Mesenchymal stem cell (in vitro differentiated cells and primary cell): ENCODE data around the gene MMP24.
A peak's percentile ranks its signal among the peaks of the same experiment; 100 is the strongest.
"Not testable (repeated sequence)": the region's sequence is repeated elsewhere in the genome, so short reads cannot be mapped to it uniquely, and the experiment has no call there.

Experiments used
- DNase-seq: peaks from one replicate; pipeline ENCODE4 v3.0.0-alpha.2; 2013
- H2AFZ ChIP-seq: one replicate; pipeline ENCODE4 v1.6.1; 2013; ENCODE audit warnings: low read depth, mild to moderate bottlenecking, control low read depth, inconsistent platforms, low read length, moderate library complexity
- H2AK5ac ChIP-seq: 2 replicates; pipeline ENCODE4 v1.6.1; 2013; ENCODE audit warnings: low read length, moderate library complexity, mild to moderate bottlenecking, inconsistent platforms; ENCODE audit not compliant: severe bottlenecking
- H2BK120ac ChIP-seq: one replicate; pipeline ENCODE4 v1.6.1; 2013; ENCODE audit warnings: low read depth, mild to moderate bottlenecking, inconsistent platforms, low read length, moderate library complexity
- H2BK12ac ChIP-seq, 2 experiments: one replicate each; pipeline ENCODE4 v1.6.1; 2013; ENCODE audit warnings: inconsistent platforms in 2 of 2, low read length in 2 of 2, mild to moderate bottlenecking in 2 of 2, moderate library complexity in 2 of 2, control low read depth in 1 of 2
- H2BK15ac ChIP-seq: one replicate; pipeline ENCODE4 v1.6.1; 2013; ENCODE audit warnings: mild to moderate bottlenecking, low read depth, inconsistent platforms; ENCODE audit not compliant: poor library complexity, severe bottlenecking
- H2BK5ac ChIP-seq: 2 replicates; pipeline ENCODE4 v1.6.1; 2013; ENCODE audit warnings: low read depth, mild to moderate bottlenecking, low read length, control low read depth, inconsistent platforms; ENCODE audit not compliant: poor library complexity, severe bottlenecking
- H3K14ac ChIP-seq, 2 experiments: one replicate each; pipeline ENCODE4 v1.6.1; 2013; ENCODE audit warnings: inconsistent platforms in 2 of 2, low read length in 2 of 2, control low read depth in 1 of 2, mild to moderate bottlenecking in 1 of 2, moderate library complexity in 1 of 2
- H3K18ac ChIP-seq, 2 experiments: one replicate each; pipeline ENCODE4 v1.6.1; 2013; ENCODE audit warnings: inconsistent platforms in 2 of 2, low read length in 2 of 2, control low read depth in 1 of 2, low read depth in 1 of 2, mild to moderate bottlenecking in 1 of 2
- H3K23ac ChIP-seq, 2 experiments: one replicate each; pipeline ENCODE4 v1.6.1; 2013; ENCODE audit warnings: inconsistent platforms in 2 of 2, low read length in 2 of 2, mild to moderate bottlenecking in 2 of 2, moderate library complexity in 2 of 2, control low read depth in 1 of 2
- H3K27ac ChIP-seq: 2 replicates; pipeline ENCODE4 v1.5.1; 2013; ENCODE audit warnings: mild to moderate bottlenecking, moderate library complexity, low read length, control low read depth, inconsistent platforms; ENCODE audit not compliant: poor library complexity, severe bottlenecking
- H3K27me3 ChIP-seq, 2 experiments: 2 replicates each; pipeline versions ENCODE4 v1.6.1 to v1.7.0; 2013; ENCODE audit warnings: low read length in 2 of 2, mild to moderate bottlenecking in 2 of 2, moderate library complexity in 2 of 2, control low read depth in 1 of 2, inconsistent platforms in 1 of 2; ENCODE audit not compliant: control insufficient read depth in 1 of 2, insufficient read depth in 1 of 2
- H3K36me3 ChIP-seq, 2 experiments: 2 replicates each; pipeline versions ENCODE4 v1.6.1 to v1.7.0; 2013; ENCODE audit warnings: low read length in 2 of 2, control low read depth in 1 of 2, inconsistent platforms in 1 of 2, low read depth in 1 of 2, mild to moderate bottlenecking in 1 of 2; ENCODE audit not compliant: insufficient read depth in 2 of 2, control insufficient read depth in 1 of 2
- H3K4ac ChIP-seq, 2 experiments: one replicate each; pipeline ENCODE4 v1.6.1; 2013; ENCODE audit warnings: inconsistent platforms in 2 of 2, low read length in 2 of 2, mild to moderate bottlenecking in 2 of 2, moderate library complexity in 2 of 2, control low read depth in 1 of 2, low read depth in 1 of 2
- H3K4me1 ChIP-seq: 2 replicates; pipeline ENCODE4 v1.6.1; 2013; ENCODE audit warnings: low read depth, low read length, control low read depth; ENCODE audit not compliant: control insufficient read depth, insufficient read depth
- H3K4me2 ChIP-seq: 2 replicates; pipeline ENCODE4 v1.6.1; 2013; ENCODE audit warnings: low read length, mild to moderate bottlenecking, inconsistent platforms; ENCODE audit not compliant: poor library complexity, severe bottlenecking
- H3K4me3 ChIP-seq, 2 experiments: 2 replicates each; pipeline versions ENCODE4 v1.5.1 to v1.7.0; 2013; ENCODE audit warnings: low read length in 2 of 2, mild to moderate bottlenecking in 2 of 2, control low read depth in 1 of 2, low read depth in 1 of 2; ENCODE audit not compliant: insufficient read depth in 1 of 2
- H3K79me1 ChIP-seq: replicated peaks from 2 replicates; pipeline ENCODE4 v1.6.1; 2013; ENCODE audit warnings: mild to moderate bottlenecking, control low read depth, low read length, inconsistent platforms; ENCODE audit not compliant: poor library complexity, severe bottlenecking
- H3K9ac ChIP-seq: 2 replicates; pipeline ENCODE4 v1.7.0; 2013; ENCODE audit warnings: mild to moderate bottlenecking, low read length, moderate library complexity
- H3K9me3 ChIP-seq: 2 replicates; pipeline ENCODE4 v1.7.0; 2013; ENCODE audit warnings: mild to moderate bottlenecking, low read length; ENCODE audit not compliant: control insufficient read depth
- H4K8ac ChIP-seq: one replicate; pipeline ENCODE4 v1.6.1; 2013; ENCODE audit warnings: inconsistent platforms, mild to moderate bottlenecking, low read length, moderate library complexity
- H4K91ac ChIP-seq: one replicate; pipeline ENCODE4 v1.6.1; 2013; ENCODE audit warnings: mild to moderate bottlenecking, low read length, inconsistent platforms
- whole genome bisulfite sequencing: methylation state at CpG from one replicate; pipeline ENCODE4 v1.1.7; 2013; ENCODE audit warnings: mixed read lengths; 5-methylcytosine and 5-hydroxymethylcytosine counted together

Gene MMP24

DNA sequence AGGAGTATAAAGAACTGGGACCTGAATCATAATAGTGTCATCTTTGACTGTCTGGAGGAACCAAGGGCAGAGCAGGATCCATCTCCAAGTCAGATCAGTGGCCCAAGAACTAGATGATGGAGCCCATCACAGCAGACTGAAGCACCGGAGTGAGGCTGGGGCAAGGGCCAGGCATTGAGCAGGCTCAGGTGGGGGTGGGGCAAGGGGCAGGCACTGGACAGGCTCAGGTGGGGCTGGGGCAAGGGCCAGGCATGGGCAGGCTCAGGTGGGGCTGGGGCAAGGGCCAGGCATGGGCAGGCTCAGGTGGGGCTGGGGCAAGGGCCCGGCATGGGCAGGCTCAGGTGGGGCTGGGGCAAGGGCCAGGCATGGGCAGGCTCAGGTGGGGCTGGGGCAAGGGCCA is 26.1 kb downstream of the MMP24 start:
- not testable (repeated sequence) for H2AK5ac ChIP-seq, H3K9me3 ChIP-seq, H4K91ac ChIP-seq, H2BK15ac ChIP-seq, H2BK12ac ChIP-seq, H2BK5ac ChIP-seq, H3K4ac ChIP-seq, H3K27ac ChIP-seq, H3K23ac ChIP-seq, H3K14ac ChIP-seq, H3K4me2 ChIP-seq, H3K4me3 ChIP-seq, H2AFZ ChIP-seq, H3K27me3 ChIP-seq, H2BK120ac ChIP-seq, H3K4me1 ChIP-seq, H3K36me3 ChIP-seq, H3K18ac ChIP-seq, H3K79me1 ChIP-seq, DNase-seq, H4K8ac ChIP-seq, H3K9ac ChIP-seq
- WGBS: 100% methylated on average over 2 of the region's 2 CpGs

GRCh38 chr20:35253010-35253409 is 26.5 kb downstream of the MMP24 start:
- no peaks in the 10 kb centered on the region for H3K9me3 ChIP-seq
- H3K4ac ChIP-seq: no peak overlapping the region
- H3K79me1 ChIP-seq: no peaks in the 10 kb centered on the region
- H2AK5ac ChIP-seq: no peak overlapping the region
- peaks cover 9% of the 10 kb centered on the region for H3K4me1 ChIP-seq
- no peak overlapping the region for H3K18ac ChIP-seq
- no peak overlapping the region for H3K14ac ChIP-seq
- no peak overlapping the region for H3K27ac ChIP-seq
- H2BK12ac ChIP-seq: no peak overlapping the region
- WGBS: 68% methylated on average over 3 of the region's 3 CpGs
- no peak overlapping the region for H3K4me3 ChIP-seq
- no peak overlapping the region for H2BK5ac ChIP-seq
- H3K27me3 ChIP-seq: no peaks in the 10 kb centered on the region
- H3K36me3 ChIP-seq: peaks cover 2 to 4% of the 10 kb centered on the region in 2 experiments
- DNase-seq: no peak
- no peak overlapping the region for H3K9ac ChIP-seq
- H2AFZ ChIP-seq: no peak overlapping the region
- H2BK15ac ChIP-seq: no peak overlapping the region
- no peak overlapping the region for H4K91ac ChIP-seq
- no peak overlapping the region for H3K4me2 ChIP-seq
- no peak overlapping the region for H3K23ac ChIP-seq
- no peak overlapping the region for H2BK120ac ChIP-seq
- no peak overlapping the region for H4K8ac ChIP-seq

DNA sequence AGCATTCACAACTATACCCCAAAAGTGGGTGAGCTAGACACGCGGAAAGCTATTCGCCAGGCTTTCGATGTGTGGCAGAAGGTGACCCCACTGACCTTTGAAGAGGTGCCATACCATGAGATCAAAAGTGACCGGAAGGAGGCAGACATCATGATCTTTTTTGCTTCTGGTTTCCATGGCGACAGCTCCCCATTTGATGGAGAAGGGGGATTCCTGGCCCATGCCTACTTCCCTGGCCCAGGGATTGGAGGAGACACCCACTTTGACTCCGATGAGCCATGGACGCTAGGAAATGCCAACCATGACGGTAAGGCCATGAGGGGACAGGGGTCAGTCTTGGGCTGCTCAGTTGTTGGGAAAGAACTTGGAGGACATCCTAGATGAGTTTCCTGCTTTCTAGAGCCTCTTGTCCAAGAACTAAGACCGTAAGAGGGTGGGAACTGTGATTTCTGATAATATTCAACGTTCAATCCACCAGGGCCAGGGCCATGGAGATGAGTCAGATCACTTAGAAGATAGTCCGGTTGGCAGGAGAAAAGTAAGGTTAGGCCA is 28.0 kb downstream of the MMP24 start:
- DNase-seq: no peak
- Histone ChIP-seq H3K4me2 (no peak overlapping the region), H3K27me3 (no peaks in the 10 kb centered on the region), H2BK12ac (no peak overlapping the region), H3K79me1 (peaks cover 3% of the 10 kb centered on the region), H3K4me3 (no peak overlapping the region), H3K4me1 (peaks cover 9% of the 10 kb centered on the region), H2BK15ac (no peak overlapping the region), H3K18ac (no peak overlapping the region), H3K9me3 (no peaks in the 10 kb centered on the region), H2BK120ac (no peak overlapping the region), H4K8ac (no peak overlapping the region), H3K27ac (no peak overlapping the region), H4K91ac (no peak overlapping the region), H3K23ac (no peak overlapping the region), H3K14ac (no peak overlapping the region), H3K36me3 (peaks cover 2 to 7% of the 10 kb centered on the region in 2 experiments), H2AK5ac (no peak overlapping the region), H2BK5ac (no peak overlapping the region), H3K4ac (no peak overlapping the region), H2AFZ (no peak overlapping the region), H3K9ac (no peak overlapping the region)
- 95% methylated on average over 12 of the region's 12 CpGs for WGBS

- peak overlapping the region; percentile 24 for H2AK5ac ChIP-seq
- H2BK120ac ChIP-seq: no peak overlapping the region
- H3K79me1 ChIP-seq: peaks cover 8% of the 10 kb centered on the region
- no peak overlapping the region for H3K18ac ChIP-seq
- no peak overlapping the region for H2AFZ ChIP-seq
- no peak overlapping the region for H3K4ac ChIP-seq
- no peak overlapping the region for H3K4me3 ChIP-seq
- no peak overlapping the region for H3K27ac ChIP-seq
- no peak overlapping the region for H3K9ac ChIP-seq
- no peak overlapping the region for H2BK5ac ChIP-seq
- WGBS: 90% methylated on average over 6 of the region's 8 CpGs
- H3K14ac ChIP-seq: no peak overlapping the region
- no peaks in the 10 kb centered on the region for H3K27me3 ChIP-seq
- no peak overlapping the region for H4K91ac ChIP-seq
- no peak overlapping the region for H2BK12ac ChIP-seq
- no peak overlapping the region for H3K4me2 ChIP-seq
- no peak overlapping the region for H3K23ac ChIP-seq
- no peaks in the 10 kb centered on the region for H3K9me3 ChIP-seq
- H2BK15ac ChIP-seq: peak overlapping the region; percentile 2
- DNase-seq: no peak
- peaks cover 2 to 13% of the 10 kb centered on the region in 2 experiments for H3K36me3 ChIP-seq
- no peak overlapping the region for H4K8ac ChIP-seq
- peaks cover 29% of the 10 kb centered on the region for H3K4me1 ChIP-seq
Observed at GRCh38 chr20:35257175-35257909, 30.9 kb downstream of the MMP24 start.
